GM12892 (cell line): Measurements from ENCODE around the gene PSMC5.

Experiments
- POLR2A ChIP-seq: IDR thresholded peaks from 2 replicates; pipeline ENCODE4 v1.6.1; 2011; ENCODE audit warnings: low read depth, low read length, control low read depth
- TAF1 ChIP-seq: IDR thresholded peaks from 2 replicates; pipeline ENCODE4 v1.6.1; 2011; ENCODE audit warnings: low read depth, mild to moderate bottlenecking, control low read depth, low read length, borderline replicate concordance

GRCh38 chr17:63832014-63832413 is 4.8 kb downstream of the PSMC5 start:
- TF ChIP-seq POLR2A (no peak), TAF1 (no peak)
